Measurements from ENCODE around the gene TPP2. TPM values are rescaled to one million over a fixed set of nuclear protein-coding genes. Genes with fewer than 3 reads are reported as not detected.

TPP2 gene
- total RNA-seq, 1 experiment from 2014 or later, result 68.3 TPM

DNA sequence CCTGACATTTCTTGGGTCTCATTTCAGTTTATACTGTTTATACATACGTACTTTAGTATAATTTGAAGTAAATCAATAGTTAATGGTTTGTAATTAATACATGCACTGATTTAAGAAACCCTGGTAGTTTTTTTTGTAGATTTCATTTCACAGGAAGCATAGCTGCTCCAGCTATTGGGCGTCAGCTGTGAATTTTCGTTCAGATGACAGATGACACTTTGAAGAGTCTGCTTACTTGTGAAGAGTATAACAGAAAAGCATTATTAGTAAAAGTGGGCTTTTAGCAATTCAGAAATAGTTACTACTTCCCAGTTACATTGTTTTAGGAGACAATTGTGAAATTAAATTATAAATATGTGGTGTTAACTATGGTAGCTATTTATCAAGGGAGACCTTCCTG, 53.7 kb downstream of the TPP2 start (continued):
- TF ChIP-seq, protein P1, sequence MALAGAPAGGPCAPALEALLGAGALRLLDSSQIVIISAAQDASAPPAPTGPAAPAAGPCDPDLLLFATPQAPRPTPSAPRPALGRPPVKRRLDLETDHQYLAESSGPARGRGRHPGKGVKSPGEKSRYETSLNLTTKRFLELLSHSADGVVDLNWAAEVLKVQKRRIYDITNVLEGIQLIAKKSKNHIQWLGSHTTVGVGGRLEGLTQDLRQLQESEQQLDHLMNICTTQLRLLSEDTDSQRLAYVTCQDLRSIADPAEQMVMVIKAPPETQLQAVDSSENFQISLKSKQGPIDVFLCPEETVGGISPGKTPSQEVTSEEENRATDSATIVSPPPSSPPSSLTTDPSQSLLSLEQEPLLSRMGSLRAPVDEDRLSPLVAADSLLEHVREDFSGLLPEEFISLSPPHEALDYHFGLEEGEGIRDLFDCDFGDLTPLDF (CRISPR knock-in tag; IDR thresholded peaks at IDR 0.05), result no peak
- TF ChIP-seq, protein P2, sequence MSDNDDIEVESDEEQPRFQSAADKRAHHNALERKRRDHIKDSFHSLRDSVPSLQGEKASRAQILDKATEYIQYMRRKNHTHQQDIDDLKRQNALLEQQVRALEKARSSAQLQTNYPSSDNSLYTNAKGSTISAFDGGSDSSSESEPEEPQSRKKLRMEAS (CRISPR knock-in tag; IDR thresholded peaks at IDR 0.05), result no peak
- TF ChIP-seq ELF4 (CRISPR knock-in tag; IDR thresholded peaks at IDR 0.05; ENCODE audit: low read depth) (no peak), MLX (CRISPR knock-in tag; IDR thresholded peaks at IDR 0.05) (no peak), ZNF121 (CRISPR knock-in tag; IDR thresholded peaks at IDR 0.05) (no peak), NR2C2 (CRISPR knock-in tag; IDR thresholded peaks at IDR 0.05) (no peak), E2F4 (CRISPR knock-in tag; IDR thresholded peaks at IDR 0.05; ENCODE audit: borderline replicate concordance, low read depth) (no peak)
- TF ChIP-seq, protein P3, sequence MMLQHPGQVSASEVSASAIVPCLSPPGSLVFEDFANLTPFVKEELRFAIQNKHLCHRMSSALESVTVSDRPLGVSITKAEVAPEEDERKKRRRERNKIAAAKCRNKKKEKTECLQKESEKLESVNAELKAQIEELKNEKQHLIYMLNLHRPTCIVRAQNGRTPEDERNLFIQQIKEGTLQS (CRISPR knock-in tag; conservative IDR thresholded peaks at IDR 0.05), result no peak
- TF ChIP-seq, protein P4, sequence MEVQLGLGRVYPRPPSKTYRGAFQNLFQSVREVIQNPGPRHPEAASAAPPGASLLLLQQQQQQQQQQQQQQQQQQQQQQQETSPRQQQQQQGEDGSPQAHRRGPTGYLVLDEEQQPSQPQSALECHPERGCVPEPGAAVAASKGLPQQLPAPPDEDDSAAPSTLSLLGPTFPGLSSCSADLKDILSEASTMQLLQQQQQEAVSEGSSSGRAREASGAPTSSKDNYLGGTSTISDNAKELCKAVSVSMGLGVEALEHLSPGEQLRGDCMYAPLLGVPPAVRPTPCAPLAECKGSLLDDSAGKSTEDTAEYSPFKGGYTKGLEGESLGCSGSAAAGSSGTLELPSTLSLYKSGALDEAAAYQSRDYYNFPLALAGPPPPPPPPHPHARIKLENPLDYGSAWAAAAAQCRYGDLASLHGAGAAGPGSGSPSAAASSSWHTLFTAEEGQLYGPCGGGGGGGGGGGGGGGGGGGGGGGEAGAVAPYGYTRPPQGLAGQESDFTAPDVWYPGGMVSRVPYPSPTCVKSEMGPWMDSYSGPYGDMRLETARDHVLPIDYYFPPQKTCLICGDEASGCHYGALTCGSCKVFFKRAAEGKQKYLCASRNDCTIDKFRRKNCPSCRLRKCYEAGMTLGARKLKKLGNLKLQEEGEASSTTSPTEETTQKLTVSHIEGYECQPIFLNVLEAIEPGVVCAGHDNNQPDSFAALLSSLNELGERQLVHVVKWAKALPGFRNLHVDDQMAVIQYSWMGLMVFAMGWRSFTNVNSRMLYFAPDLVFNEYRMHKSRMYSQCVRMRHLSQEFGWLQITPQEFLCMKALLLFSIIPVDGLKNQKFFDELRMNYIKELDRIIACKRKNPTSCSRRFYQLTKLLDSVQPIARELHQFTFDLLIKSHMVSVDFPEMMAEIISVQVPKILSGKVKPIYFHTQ (CRISPR knock-in tag; IDR thresholded peaks at IDR 0.05), result no peak

- H3K4me1 Mint-ChIP-seq, result no peaks in the 10 kb centered on the region
- H3K4me3 Mint-ChIP-seq, result no peak overlapping the region
- peaks cover 40% of the 10 kb centered on the region for H3K36me3 Mint-ChIP-seq
- CTCF ChIA-PET, result interaction anchor here (1.2 kb wide), 1 partner anchor 194 kb away, joined by 3 read pairs; no protein-coding TSS in a partner anchor
- TF ChIP-seq, protein P5, sequence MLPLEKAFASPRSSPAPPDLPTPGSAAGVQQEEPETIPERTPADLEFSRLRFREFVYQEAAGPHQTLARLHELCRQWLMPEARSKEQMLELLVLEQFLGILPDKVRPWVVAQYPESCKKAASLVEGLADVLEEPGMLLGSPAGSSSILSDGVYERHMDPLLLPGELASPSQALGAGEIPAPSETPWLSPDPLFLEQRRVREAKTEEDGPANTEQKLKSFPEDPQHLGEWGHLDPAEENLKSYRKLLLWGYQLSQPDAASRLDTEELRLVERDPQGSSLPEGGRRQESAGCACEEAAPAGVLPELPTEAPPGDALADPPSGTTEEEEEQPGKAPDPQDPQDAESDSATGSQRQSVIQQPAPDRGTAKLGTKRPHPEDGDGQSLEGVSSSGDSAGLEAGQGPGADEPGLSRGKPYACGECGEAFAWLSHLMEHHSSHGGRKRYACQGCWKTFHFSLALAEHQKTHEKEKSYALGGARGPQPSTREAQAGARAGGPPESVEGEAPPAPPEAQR (CRISPR knock-in tag; IDR thresholded peaks at IDR 0.05), result no peak
- no peak for TF ChIP-seq NFYB (CRISPR knock-in tag; conservative IDR thresholded peaks at IDR 0.05; ENCODE audit: low read depth)
- TF ChIP-seq, protein P6, sequence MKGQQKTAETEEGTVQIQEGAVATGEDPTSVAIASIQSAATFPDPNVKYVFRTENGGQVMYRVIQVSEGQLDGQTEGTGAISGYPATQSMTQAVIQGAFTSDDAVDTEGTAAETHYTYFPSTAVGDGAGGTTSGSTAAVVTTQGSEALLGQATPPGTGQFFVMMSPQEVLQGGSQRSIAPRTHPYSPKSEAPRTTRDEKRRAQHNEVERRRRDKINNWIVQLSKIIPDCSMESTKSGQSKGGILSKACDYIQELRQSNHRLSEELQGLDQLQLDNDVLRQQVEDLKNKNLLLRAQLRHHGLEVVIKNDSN (CRISPR knock-in tag; IDR thresholded peaks at IDR 0.05), result no peak
- no peak for TF ChIP-seq ZNF671 (CRISPR knock-in tag; IDR thresholded peaks at IDR 0.05)
- no peak for TF ChIP-seq FOXP4 (CRISPR knock-in tag; IDR thresholded peaks at IDR 0.05)
- no peak for TF ChIP-seq SOX15 (CRISPR knock-in tag; IDR thresholded peaks at IDR 0.05)
- DNase-seq (ENCODE audit: low spot score) (no peak), ATAC-seq (no peak)
- no peaks in the 10 kb centered on the region for H3K27me3 Mint-ChIP-seq (ENCODE audit: low read depth)
- H3K9me3 Mint-ChIP-seq, result no peaks in the 10 kb centered on the region
- POLR2A ChIA-PET, result no interaction called here
- H3K27ac Mint-ChIP-seq, result no peak overlapping the region
These were observed 54.6 kb downstream of the TPP2 start for GRCh38 chr13:102651392-102651791.
